Astrocyte of the spinal cord (primary cell): ENCODE data around the gene FAM117B.

Experiments
- DNase-seq: peaks from one replicate; pipeline ENCODE4 v3.0.0; 2011; ENCODE audit warnings: low read depth, low spot score
- H3K4me3 ChIP-seq: 2 replicates; pipeline ENCODE4 v1.5.1; 2011; ENCODE audit warnings: low read depth, mild to moderate bottlenecking, low read length, moderate library complexity
- CTCF ChIP-seq: IDR thresholded peaks from 2 replicates; pipeline ENCODE4 v1.5.1; 2012; ENCODE audit warnings: low read depth, mild to moderate bottlenecking, low read length, inconsistent platforms
- in situ Hi-C: cut with HindIII; loops from 2 replicates; pipeline ENCODE4 v1.10.0; 2017; ENCODE audit warnings: low sequenced_read_pairs

Gene FAM117B

GRCh38 chr2:202808754-202809153 lies 174.0 kb downstream of the FAM117B start:
- no peak overlapping the region for H3K4me3 ChIP-seq
- TF ChIP-seq CTCF = no peak
- in situ Hi-C loops = no loop called here
- no peak for DNase-seq

- H3K4me3 ChIP-seq = no peak overlapping the region
- in situ Hi-C loops = no loop called here
- no peak for DNase-seq
- TF ChIP-seq CTCF = no peak
Observed at GRCh38 chr2:202813387-202813786, 178.6 kb downstream of the FAM117B start.

- TF ChIP-seq CTCF = no peak
- no peak overlapping the region for H3K4me3 ChIP-seq
- DNase-seq = no peak
- in situ Hi-C loops = no loop called here
Observed at GRCh38 chr2:202814226-202814625, 179.5 kb downstream of the FAM117B start.

- TF ChIP-seq CTCF = no peak
- H3K4me3 ChIP-seq = no peak overlapping the region
- DNase-seq = no peak
- in situ Hi-C loops = no loop called here
Observed at GRCh38 chr2:202815548-202816360, 181.0 kb downstream of the FAM117B start.

- no peak for TF ChIP-seq CTCF
- in situ Hi-C loops = no loop called here
- H3K4me3 ChIP-seq = no peak overlapping the region
- DNase-seq = no peak
Observed at GRCh38 chr2:202817771-202818170, 183.0 kb downstream of the FAM117B start.

GRCh38 chr2:202818321-202818720 lies 183.6 kb downstream of the FAM117B start:
- DNase-seq = no peak
- no peak for TF ChIP-seq CTCF
- H3K4me3 ChIP-seq = no peak overlapping the region
- in situ Hi-C loops = no loop called here
